Mammary epithelial cell (primary cell): Measurements from ENCODE around the gene DOLPP1.

ENCODE experiments used
- CTCF ChIP-seq, 2 donors: IDR thresholded peaks in 1 of 2; conservative IDR thresholded peaks in 1 of 2; 2 replicates each; pipeline ENCODE4 v1.5.1; 2011 to 2012; ENCODE audit warnings: inconsistent platforms in 2 of 2, low read length in 2 of 2, mild to moderate bottlenecking in 2 of 2, control low read depth in 1 of 2, low read depth in 1 of 2; ENCODE audit not compliant: insufficient read depth in 1 of 2; ENCODE audit errors: extremely low read depth in 1 of 2
- EZH2 ChIP-seq: IDR thresholded peaks from 2 replicates; pipeline ENCODE4 v1.6.1; 2012; ENCODE audit warnings: low read length, inconsistent platforms, borderline replicate concordance

- no peak for TF ChIP-seq EZH2
- TF ChIP-seq CTCF (conservative IDR thresholded peaks at IDR 0.05 in 1 of 2, IDR thresholded peaks at IDR 0.05 in 1 of 2; ENCODE audit: extremely low read depth in 1 of 2, insufficient read depth in 1 of 2, low read depth in 1 of 2, low read length in 2 of 2), result no peak
Observed at GRCh38 chr9:129133082-129133481, 52.2 kb downstream of the DOLPP1 start.
